HFF-Myc (cell line): ENCODE results near the gene PLB1.

Source experiments
- DNase-seq: peaks from one replicate; pipeline ENCODE4 v3.0.0-alpha.2; 2011; ENCODE audit warnings: low read depth; ENCODE audit errors: extremely low read depth
- H3K4me3 ChIP-seq: replicated peaks from 2 replicates; pipeline ENCODE4 v1.5.1; 2011; ENCODE audit warnings: low read depth, mild to moderate bottlenecking, control low read depth, low read length
- CTCF ChIP-seq: IDR thresholded peaks from 2 replicates; pipeline ENCODE4 v1.5.1; 2012; ENCODE audit warnings: mild to moderate bottlenecking, low read depth, low read length, control low read depth; ENCODE audit errors: missing control alignments

PLB1 gene

GRCh38 chr2:28639836-28640235 is 144.0 kb downstream of the PLB1 start:
- no peak overlapping the region for H3K4me3 ChIP-seq
- no peak for DNase-seq
- TF ChIP-seq CTCF: no peak

GRCh38 chr2:28640260-28640907 is 144.5 kb downstream of the PLB1 start:
- H3K4me3 ChIP-seq: no peak overlapping the region
- TF ChIP-seq CTCF: no peak
- DNase-seq: no peak

- DNase-seq: no peak
- H3K4me3 ChIP-seq: no peak overlapping the region
- no peak for TF ChIP-seq CTCF
Observed at GRCh38 chr2:28640908-28641300, 145.0 kb downstream of the PLB1 start.

GRCh38 chr2:28642796-28643195 is 146.9 kb downstream of the PLB1 start:
- TF ChIP-seq CTCF: no peak
- DNase-seq: no peak

GRCh38 chr2:28643327-28643726 is 147.5 kb downstream of the PLB1 start:
- no peak for TF ChIP-seq CTCF
- no peak for DNase-seq
- H3K4me3 ChIP-seq: no peak overlapping the region

More at GRCh38 chr2:28642796-28643195, 146.9 kb downstream of the PLB1 start:
- no peak overlapping the region for H3K4me3 ChIP-seq

- no peak for TF ChIP-seq CTCF
- no peak for DNase-seq
- no peak overlapping the region for H3K4me3 ChIP-seq
Observed at GRCh38 chr2:28643911-28644334, 148.1 kb downstream of the PLB1 start.

- DNase-seq: no peak
- no peak for TF ChIP-seq CTCF
- H3K4me3 ChIP-seq: no peak overlapping the region
Observed at GRCh38 chr2:28644760-28645159, 148.9 kb downstream of the PLB1 start.
